ENCODE measurements around the gene ADARB2.

Gene ADARB2

GRCh38 chr10:1662438-1663025 is 74.8 kb downstream of the ADARB2 start:
- no peak for DNase-seq (ENCODE audit: low read depth)

- DNase-seq (ENCODE audit: low read depth), result no peak
Measured at GRCh38 chr10:1661859-1662437, 75.4 kb downstream of the ADARB2 start.

- no peak for DNase-seq (ENCODE audit: low read depth)
Measured at GRCh38 chr10:1661416-1661815, 75.9 kb downstream of the ADARB2 start.

GRCh38 chr10:1660815-1661214 is 76.5 kb downstream of the ADARB2 start:
- no peak for DNase-seq (ENCODE audit: low read depth)

GRCh38 chr10:1660386-1660785 is 76.9 kb downstream of the ADARB2 start:
- no peak for DNase-seq (ENCODE audit: low read depth)

- no peak for DNase-seq (ENCODE audit: low read depth)
Measured at GRCh38 chr10:1659221-1659791, 78.0 kb downstream of the ADARB2 start.

GRCh38 chr10:1658658-1659057 is 78.7 kb downstream of the ADARB2 start:
- no peak for DNase-seq (ENCODE audit: low read depth)

GRCh38 chr10:1657479-1657878 is 79.8 kb downstream of the ADARB2 start:
- no peak for DNase-seq (ENCODE audit: low read depth)

GRCh38 chr10:1655367-1655766 is 82.0 kb downstream of the ADARB2 start:
- DNase-seq (ENCODE audit: low read depth), result no peak

- DNase-seq (ENCODE audit: low read depth), result no peak
Measured at GRCh38 chr10:1654811-1655356, 82.4 kb downstream of the ADARB2 start.

GRCh38 chr10:1654247-1654646 is 83.1 kb downstream of the ADARB2 start:
- no peak for DNase-seq (ENCODE audit: low read depth)

- no peak for DNase-seq (ENCODE audit: low read depth)
Measured at GRCh38 chr10:1653321-1653720, 84.0 kb downstream of the ADARB2 start.

GRCh38 chr10:1652151-1652550 is 85.2 kb downstream of the ADARB2 start:
- no peak for DNase-seq (ENCODE audit: low read depth)

- DNase-seq (ENCODE audit: low read depth), result no peak
Measured at GRCh38 chr10:1651270-1651966, 85.9 kb downstream of the ADARB2 start.

GRCh38 chr10:1650542-1651269 is 86.6 kb downstream of the ADARB2 start:
- no peak for DNase-seq (ENCODE audit: low read depth)

- DNase-seq (ENCODE audit: low read depth), result no peak
Measured at GRCh38 chr10:1648648-1649047, 88.7 kb downstream of the ADARB2 start.

GRCh38 chr10:1646332-1646731 is 91.0 kb downstream of the ADARB2 start:
- no peak for DNase-seq (ENCODE audit: low read depth)

GRCh38 chr10:1645896-1646295 is 91.4 kb downstream of the ADARB2 start:
- no peak for DNase-seq (ENCODE audit: low read depth)

- no peak for DNase-seq (ENCODE audit: low read depth)
Measured at GRCh38 chr10:1644191-1644711, 93.1 kb downstream of the ADARB2 start.

GRCh38 chr10:1643908-1644179 is 93.5 kb downstream of the ADARB2 start:
- DNase-seq (ENCODE audit: low read depth), result no peak

GRCh38 chr10:1643161-1643907 is 94.0 kb downstream of the ADARB2 start:
- DNase-seq (ENCODE audit: low read depth), result no peak

All from HS-5 (cell line).